CD8-positive, alpha-beta memory T cell (primary cell): Measurements from ENCODE around the gene TMEM116. TPM values are rescaled to one million over a fixed set of nuclear protein-coding genes. Genes with fewer than 3 reads are reported as not detected.
A peak's percentile ranks its signal among the peaks of the same experiment; 100 is the strongest.
"Not testable (repeated sequence)": the region's sequence is repeated elsewhere in the genome, so short reads cannot be mapped to it uniquely, and the experiment has no call there.

Source experiments
- CTCF ChIA-PET: fragments of 350-600 bp; sonication (Branson Sonifier 250); formaldehyde crosslinking; loops from one replicate; lab custom pipeline; 2021; ENCODE audit warnings: antibody characterized with exemption; lab: Charles Lee
- POLR2A ChIA-PET: fragments of 350-600 bp; sonication (Branson Sonifier 250); formaldehyde crosslinking; loops from one replicate; lab custom pipeline; 2021; ENCODE audit warnings: antibody characterized with exemption; lab: Charles Lee
- DNase-seq, 5 donors: peaks; one replicate each; pipeline versions ENCODE4 v3.0.0 to v3.0.0-alpha.2; 2020 to 2022; ENCODE audit warnings: mixed read lengths in 1 of 5
- H3K27ac ChIP-seq: one replicate; pipeline ENCODE4 v1.7.0; 2013; ENCODE audit warnings: low read depth, mild to moderate bottlenecking, low read length, moderate library complexity
- H3K27me3 ChIP-seq: 2 replicates; pipeline ENCODE4 v1.7.0; 2013; ENCODE audit warnings: low read length, mild to moderate bottlenecking; ENCODE audit not compliant: insufficient read depth, poor library complexity, severe bottlenecking
- H3K36me3 ChIP-seq: 2 replicates; pipeline ENCODE4 v1.7.0; 2013; ENCODE audit warnings: mild to moderate bottlenecking, low read length, moderate library complexity; ENCODE audit not compliant: insufficient read depth
- H3K4me1 ChIP-seq: 2 replicates; pipeline ENCODE4 v1.7.0; 2013; ENCODE audit warnings: mild to moderate bottlenecking, low read length, moderate library complexity; ENCODE audit not compliant: insufficient read depth
- H3K4me3 ChIP-seq: 2 replicates; pipeline ENCODE4 v1.7.0; 2013; ENCODE audit warnings: mild to moderate bottlenecking, low read length
- H3K9me3 ChIP-seq: 2 replicates; pipeline ENCODE4 v1.7.0; 2013; ENCODE audit warnings: mild to moderate bottlenecking, low read length
- H3K27ac Mint-ChIP-seq, 8 donors: one replicate each; pipeline ENCODE4 v1.8.0; 2020 to 2021; ENCODE audit warnings: mixed read lengths in 8 of 8, mild to moderate bottlenecking in 6 of 8, inconsistent platforms in 3 of 8, moderate library complexity in 3 of 8
- H3K27me3 Mint-ChIP-seq, 2 donors: one replicate each; pipeline ENCODE4 v1.8.0; 2020 to 2021; ENCODE audit warnings: mixed read lengths in 2 of 2, mild to moderate bottlenecking in 1 of 2, moderate library complexity in 1 of 2
- H3K36me3 Mint-ChIP-seq, 3 donors: one replicate each; pipeline ENCODE4 v1.8.0; 2020 to 2021; ENCODE audit warnings: mixed read lengths in 3 of 3, inconsistent platforms in 1 of 3, mild to moderate bottlenecking in 1 of 3
- H3K4me1 Mint-ChIP-seq, 3 donors: one replicate each; pipeline ENCODE4 v1.8.0; 2020 to 2021; ENCODE audit warnings: mixed read lengths in 3 of 3, inconsistent platforms in 1 of 3, mild to moderate bottlenecking in 1 of 3
- H3K4me3 Mint-ChIP-seq, 7 donors: one replicate each; pipeline ENCODE4 v1.8.0; 2020 to 2021; ENCODE audit warnings: mixed read lengths in 7 of 7, mild to moderate bottlenecking in 6 of 7, moderate library complexity in 4 of 7, inconsistent platforms in 2 of 7
- H3K9me3 Mint-ChIP-seq, 5 donors: one replicate each; pipeline ENCODE4 v1.8.0; 2020 to 2022; ENCODE audit warnings: mixed read lengths in 5 of 5, mild to moderate bottlenecking in 3 of 5, moderate library complexity in 2 of 5, inconsistent platforms in 1 of 5
- polyA plus RNA-seq: library from polyadenylated mRNA; unstranded; fragments of 300-500 nt; fragmentation: Illumina TruSeq; gene quantifications from one replicate; pipeline ENCODE4 v1.2.3, GENCODE V29; 2021
- total RNA-seq, 2 experiments: library from RNA; stranded (reverse); gene quantifications; one replicate each; pipeline ENCODE4 v1.2.3, GENCODE V29; 2021

TMEM116 gene
- 10 to 100 TPM; 13.1 to 13.7 TPM for total RNA-seq
- polyA plus RNA-seq, result 28.4 TPM

- peak; percentile 98 to 100 (median 100) for DNase-seq
- Histone ChIP-seq H3K27ac (peak within 1 kb of the TSS; percentile 93), H3K4me1 (peaks cover 53% of the 10 kb centered on the region), H3K9me3 (no peaks in the 10 kb centered on the region), H3K36me3 (peaks cover 13% of the 10 kb centered on the region), H3K27me3 (no peaks in the 10 kb centered on the region), H3K4me3 (peak within 1 kb of the TSS; percentile 90)
- peaks cover 54 to 72% (median 66%) of the 10 kb centered on the region in 3 donors for H3K4me1 Mint-ChIP-seq
- peak within 1 kb of the TSS; percentile 83 to 98 (median 93) for H3K4me3 Mint-ChIP-seq
- POLR2A ChIA-PET, result interaction anchor here (0.6 to 3.9 kb wide), 14 partner anchors 13 to 405 kb away, joined by 3 to 68 read pairs (median 4); partner anchors contain the start of genes NAA25 and TRAFD1
- CTCF ChIA-PET, result interaction anchor here (0.7 to 5.2 kb wide), 20 partner anchors 10 to 374 kb away, joined by 3 to 129 read pairs (median 5); partner anchors contain the start of gene MAPKAPK5
- H3K9me3 Mint-ChIP-seq, result no peaks in the 10 kb centered on the region
- H3K27me3 Mint-ChIP-seq, result no peaks in the 10 kb centered on the region
- H3K36me3 Mint-ChIP-seq, result peaks cover 9 to 45% (median 19%) of the 10 kb centered on the region in 3 donors
- H3K27ac Mint-ChIP-seq, result peak within 1 kb of the TSS; percentile 96 to 100 (median 98)
These were observed at the start of gene TMEM116, which contains the start of gene ERP29 for GRCh38 chr12:112012775-112013600. Gene TMEM116, minus strand, starts transcription at chr12:112013165. Its CDS starts 7,895 bp downstream, at chr12:112005270. Gene ERP29, plus strand, starts transcription at chr12:112013426. Its CDS starts 40 bp downstream, at chr12:112013466.

GRCh38 chr12:112061137-112061536, 48.2 kb upstream of the TMEM116 start:
- Histone ChIP-seq H3K27me3 (no peaks in the 10 kb centered on the region), H3K9me3 (no peaks in the 10 kb centered on the region), H3K36me3 (peaks cover 10% of the 10 kb centered on the region), H3K27ac (no peak overlapping the region), H3K4me3 (no peak overlapping the region), H3K4me1 (no peaks in the 10 kb centered on the region)
- CTCF ChIA-PET, result no interaction called here
- Mint-ChIP-seq H3K4me1 (no peaks in the 10 kb centered on the region), H3K4me3 (no peak overlapping the region), H3K27me3 (no peaks in the 10 kb centered on the region), H3K27ac (peak overlapping the region in 4 of 8 donors; percentile 0 to 74 (median 48)), H3K36me3 (peaks cover 5 to 74% (median 10%) of the 10 kb centered on the region in 3 donors), H3K9me3 (no peaks in the 10 kb centered on the region)
- no peak for DNase-seq
- POLR2A ChIA-PET, result interaction anchor here (0.5 to 1.2 kb wide), 2 partner anchors 10 to 30 kb away, joined by 3 read pairs; no protein-coding TSS in a partner anchor

- no peak for DNase-seq
- no peaks in the 10 kb centered on the region for H3K27me3 Mint-ChIP-seq
- H3K9me3 Mint-ChIP-seq, result no peaks in the 10 kb centered on the region
- H3K4me1 Mint-ChIP-seq, result peaks cover 0 to 1% (median 0%) of the 10 kb centered on the region in 3 donors
- Histone ChIP-seq H3K36me3 (peaks cover 53% of the 10 kb centered on the region), H3K27ac (no peak overlapping the region), H3K4me3 (no peak overlapping the region), H3K27me3 (no peaks in the 10 kb centered on the region), H3K9me3 (no peaks in the 10 kb centered on the region), H3K4me1 (no peaks in the 10 kb centered on the region)
- peak overlapping the region in 2 of 8 donors; percentile 55 to 64 for H3K27ac Mint-ChIP-seq
- CTCF ChIA-PET, result interaction anchor here (0.6 to 1.4 kb wide), 3 partner anchors 9 to 104 kb away, joined by 3 to 4 read pairs (median 3); no protein-coding TSS in a partner anchor
- POLR2A ChIA-PET, result no interaction called here
- H3K4me3 Mint-ChIP-seq, result no peak overlapping the region
- peaks cover 4 to 83% (median 24%) of the 10 kb centered on the region in 3 donors for H3K36me3 Mint-ChIP-seq
These were observed 36.4 kb upstream of the TMEM116 start for GRCh38 chr12:112049351-112049750.

- no peaks in the 10 kb centered on the region for H3K27me3 Mint-ChIP-seq
- H3K4me3 Mint-ChIP-seq, result no peak overlapping the region
- peak overlapping the region in 1 of 8 donors; percentile 59 for H3K27ac Mint-ChIP-seq
- Histone ChIP-seq H3K4me3 (no peak overlapping the region), H3K4me1 (no peaks in the 10 kb centered on the region), H3K27ac (no peak overlapping the region), H3K27me3 (no peaks in the 10 kb centered on the region), H3K36me3 (peaks cover 43% of the 10 kb centered on the region), H3K9me3 (no peaks in the 10 kb centered on the region)
- POLR2A ChIA-PET, result no interaction called here
- no peaks in the 10 kb centered on the region for H3K9me3 Mint-ChIP-seq
- H3K36me3 Mint-ChIP-seq, result peaks cover 4 to 75% (median 25%) of the 10 kb centered on the region in 3 donors
- no peak for DNase-seq
- CTCF ChIA-PET, result interaction anchor here (0.7 kb wide), 1 partner anchor 209 kb away, joined by 4 read pairs; no protein-coding TSS in a partner anchor
- H3K4me1 Mint-ChIP-seq, result no peaks in the 10 kb centered on the region
These were observed 33.0 kb upstream of the TMEM116 start for GRCh38 chr12:112046003-112046402.

GRCh38 chr12:112036614-112037013, 23.6 kb upstream of the TMEM116 start:
- H3K9me3 Mint-ChIP-seq, H3K4me3 Mint-ChIP-seq, H3K9me3 ChIP-seq, POLR2A ChIA-PET, H3K4me3 ChIP-seq, H3K27me3 ChIP-seq, DNase-seq, H3K27ac Mint-ChIP-seq, H3K27me3 Mint-ChIP-seq, H3K4me1 ChIP-seq, H3K27ac ChIP-seq, H3K4me1 Mint-ChIP-seq: not testable (repeated sequence)
- H3K36me3 ChIP-seq, result peaks cover 36% of the 10 kb centered on the region
- peaks cover 0 to 72% (median 22%) of the 10 kb centered on the region in 3 donors for H3K36me3 Mint-ChIP-seq
- CTCF ChIA-PET, result interaction anchor here (1.0 kb wide), 1 partner anchor 45 kb away, joined by 3 read pairs; no protein-coding TSS in a partner anchor

- ChIA-PET CTCF (interaction anchor here (1.0 kb wide), 1 partner anchor 44 kb away, joined by 3 read pairs; no protein-coding TSS in a partner anchor), POLR2A (no interaction called here)
These were observed 22.3 kb upstream of the TMEM116 start for GRCh38 chr12:112035219-112035785.

GRCh38 chr12:112032292-112032691, 19.3 kb upstream of the TMEM116 start:
- H3K27ac Mint-ChIP-seq, result peak overlapping the region in 2 of 8 donors; percentile 46 to 60
- Histone ChIP-seq H3K4me3 (no peak overlapping the region), H3K27me3 (no peaks in the 10 kb centered on the region), H3K9me3 (no peaks in the 10 kb centered on the region), H3K4me1 (no peaks in the 10 kb centered on the region), H3K36me3 (peaks cover 24% of the 10 kb centered on the region), H3K27ac (no peak overlapping the region)
- no peak overlapping the region for H3K4me3 Mint-ChIP-seq
- ChIA-PET POLR2A (no interaction called here), CTCF (interaction anchor here (1.5 kb wide), 2 partner anchors 9 to 87 kb away, joined by 3 read pairs; no protein-coding TSS in a partner anchor)
- H3K9me3 Mint-ChIP-seq, result no peaks in the 10 kb centered on the region
- no peaks in the 10 kb centered on the region for H3K27me3 Mint-ChIP-seq
- H3K36me3 Mint-ChIP-seq, result peaks cover 0 to 69% (median 14%) of the 10 kb centered on the region in 3 donors
- peaks cover 0 to 12% (median 5%) of the 10 kb centered on the region in 3 donors for H3K4me1 Mint-ChIP-seq
- DNase-seq, result no peak

More at GRCh38 chr12:112035219-112035785, 22.3 kb upstream of the TMEM116 start:
- Mint-ChIP-seq H3K4me1 (peaks cover 0 to 7% (median 0%) of the 10 kb centered on the region in 3 donors), H3K36me3 (peaks cover 0 to 78% (median 26%) of the 10 kb centered on the region in 3 donors), H3K4me3 (no peak overlapping the region), H3K27ac (peak overlapping the region in 4 of 8 donors; percentile 31 to 70 (median 42)), H3K9me3 (no peaks in the 10 kb centered on the region), H3K27me3 (no peaks in the 10 kb centered on the region)
- Histone ChIP-seq H3K9me3 (no peaks in the 10 kb centered on the region), H3K36me3 (peaks cover 34% of the 10 kb centered on the region), H3K4me1 (no peaks in the 10 kb centered on the region), H3K4me3 (no peak overlapping the region), H3K27ac (no peak overlapping the region), H3K27me3 (no peaks in the 10 kb centered on the region)
- no peak for DNase-seq
